ENCODE data around the gene MED12L. TPM values are rescaled to one million over a fixed set of nuclear protein-coding genes. Genes with fewer than 3 reads are reported as not detected.
A peak's percentile ranks its signal among the peaks of the same experiment; 100 is the strongest.

Gene MED12L
- total RNA-seq, 4 donors from 2014 or later: 0.09 to 3.3 (median 0.13) TPM; not detected in 1

DNA sequence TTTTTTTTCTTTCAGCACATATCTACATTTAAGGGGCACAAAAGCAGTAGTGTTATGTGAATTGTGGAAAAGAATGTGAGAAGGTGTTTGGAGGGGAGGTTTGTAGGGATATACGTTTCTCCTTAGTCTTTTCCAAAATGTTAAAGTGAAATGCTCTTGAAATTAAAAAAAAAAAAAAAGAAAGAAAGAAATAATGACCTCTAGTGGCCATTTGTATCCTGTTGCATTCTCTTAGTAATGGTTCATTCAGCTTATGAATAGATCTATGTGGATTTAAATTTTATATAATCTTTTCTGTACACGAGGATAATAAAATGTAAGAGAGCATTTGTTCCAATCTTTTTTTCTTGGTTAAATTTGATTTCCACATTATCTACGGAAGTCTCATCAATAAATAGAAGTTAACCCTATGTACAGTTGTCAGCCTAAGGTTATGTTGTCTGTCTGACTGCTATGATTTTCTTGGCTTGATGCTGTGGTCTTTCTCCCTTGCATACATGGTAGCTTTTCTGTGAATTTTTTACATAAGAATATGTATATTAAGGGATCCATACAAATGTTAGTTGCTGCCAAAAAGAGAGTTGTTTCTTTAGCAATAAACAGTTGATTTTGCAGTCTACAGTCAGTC, 242.2 kb downstream of the MED12L start:
- H3K4me3 ChIP-seq: peak overlapping the region in 1 of 4 donors; percentile 5

DNA sequence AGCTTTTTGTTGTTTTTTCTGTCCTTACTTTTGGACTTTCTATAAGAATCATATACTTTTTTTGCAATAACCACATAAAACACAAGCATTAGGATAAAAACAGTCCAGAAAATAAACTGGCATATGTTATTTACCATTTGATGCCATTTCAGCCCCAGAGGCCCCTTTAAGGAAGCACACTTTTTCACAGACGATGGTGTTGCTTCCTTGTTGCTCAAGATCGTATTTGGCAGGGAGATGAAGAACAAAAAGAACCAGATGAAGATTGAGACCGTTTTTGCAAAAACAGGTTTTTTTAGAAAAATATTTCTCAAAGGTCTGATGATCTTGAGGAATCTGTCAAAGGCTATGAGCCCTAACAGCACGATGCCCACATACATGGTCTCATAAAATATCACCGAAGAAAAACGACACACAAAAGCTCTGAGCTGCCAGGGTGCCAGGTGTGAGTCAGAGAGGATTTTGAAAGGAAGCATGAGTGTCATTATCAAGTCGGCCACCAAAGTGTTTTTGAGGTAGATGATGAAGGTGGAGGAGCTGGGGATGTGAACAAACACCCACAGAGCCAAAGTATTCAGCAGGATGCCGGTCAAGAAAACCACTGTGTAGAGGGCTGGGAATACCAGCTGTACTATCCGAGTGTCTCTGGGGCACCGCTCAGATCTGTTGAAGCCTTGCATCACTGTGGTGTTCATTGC, 243.0 kb downstream of the MED12L start:
- peak overlapping the region in 1 of 4 donors; percentile 25 for H3K27ac ChIP-seq
- no peaks in the 10 kb centered on the region for H3K9me3 ChIP-seq
- H3K27me3 ChIP-seq: no peaks in the 10 kb centered on the region
- TF ChIP-seq, protein P1, sequence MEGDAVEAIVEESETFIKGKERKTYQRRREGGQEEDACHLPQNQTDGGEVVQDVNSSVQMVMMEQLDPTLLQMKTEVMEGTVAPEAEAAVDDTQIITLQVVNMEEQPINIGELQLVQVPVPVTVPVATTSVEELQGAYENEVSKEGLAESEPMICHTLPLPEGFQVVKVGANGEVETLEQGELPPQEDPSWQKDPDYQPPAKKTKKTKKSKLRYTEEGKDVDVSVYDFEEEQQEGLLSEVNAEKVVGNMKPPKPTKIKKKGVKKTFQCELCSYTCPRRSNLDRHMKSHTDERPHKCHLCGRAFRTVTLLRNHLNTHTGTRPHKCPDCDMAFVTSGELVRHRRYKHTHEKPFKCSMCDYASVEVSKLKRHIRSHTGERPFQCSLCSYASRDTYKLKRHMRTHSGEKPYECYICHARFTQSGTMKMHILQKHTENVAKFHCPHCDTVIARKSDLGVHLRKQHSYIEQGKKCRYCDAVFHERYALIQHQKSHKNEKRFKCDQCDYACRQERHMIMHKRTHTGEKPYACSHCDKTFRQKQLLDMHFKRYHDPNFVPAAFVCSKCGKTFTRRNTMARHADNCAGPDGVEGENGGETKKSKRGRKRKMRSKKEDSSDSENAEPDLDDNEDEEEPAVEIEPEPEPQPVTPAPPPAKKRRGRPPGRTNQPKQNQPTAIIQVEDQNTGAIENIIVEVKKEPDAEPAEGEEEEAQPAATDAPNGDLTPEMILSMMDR (IDR thresholded peaks at IDR 0.05): no peak
- no peak for TF ChIP-seq POLR2A (IDR thresholded peaks at IDR 0.05)
- DNase-seq: no peak
- no peaks in the 10 kb centered on the region for H3K4me1 ChIP-seq
- H3K36me3 ChIP-seq: no peaks in the 10 kb centered on the region
- peak overlapping the region in 3 of 4 donors; percentile 2 to 16 (median 5) for H3K4me3 ChIP-seq

More for the DNA sequence above, 242.2 kb downstream of the MED12L start:
- Histone ChIP-seq H3K27ac (no peak overlapping the region), H3K9me3 (no peaks in the 10 kb centered on the region), H3K36me3 (no peaks in the 10 kb centered on the region), H3K27me3 (no peaks in the 10 kb centered on the region), H3K4me1 (no peaks in the 10 kb centered on the region)
- no peak for DNase-seq
- TF ChIP-seq, protein P1 (IDR thresholded peaks at IDR 0.05): peak; percentile 7 to 69 (median 30)
- no peak for TF ChIP-seq POLR2A (IDR thresholded peaks at IDR 0.05)

DNA sequence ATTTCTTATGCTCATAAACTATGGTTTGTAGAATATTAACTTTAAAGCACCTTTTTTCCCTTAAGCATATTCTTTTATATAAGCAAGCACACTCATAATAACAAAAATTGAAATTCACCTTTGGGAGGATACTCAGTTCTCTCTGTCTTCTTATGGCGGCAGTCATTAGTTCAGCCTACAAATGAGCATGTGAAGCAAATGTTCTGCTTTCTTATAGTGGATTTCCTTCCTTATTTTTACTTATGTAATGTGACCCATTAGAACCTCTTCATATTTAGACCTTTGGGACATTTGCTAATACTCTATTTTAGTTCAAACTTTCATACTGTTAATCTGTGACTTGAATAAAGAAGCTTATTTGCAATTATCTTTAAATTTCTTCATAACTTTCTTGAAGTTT, 243.9 kb downstream of the MED12L start, which contains the start of gene P2RY13:
TSS of gene P2RY13 (minus strand) at position 187 of the 400 bp plus-strand sequence. CDS start at position 166, 21 bp downstream.
- H3K27ac ChIP-seq: peak within 1 kb of the TSS in 1 of 4 donors; percentile 25
- H3K27me3 ChIP-seq: no peaks in the 10 kb centered on the region
- DNase-seq: no peak
- no peaks in the 10 kb centered on the region for H3K36me3 ChIP-seq
- no peaks in the 10 kb centered on the region for H3K9me3 ChIP-seq
- no peak for TF ChIP-seq POLR2A (IDR thresholded peaks at IDR 0.05)
- TF ChIP-seq, protein P1 (IDR thresholded peaks at IDR 0.05): no peak
- H3K4me3 ChIP-seq: peak within 1 kb of the TSS in 3 of 4 donors; percentile 2 to 16 (median 5)
- H3K4me1 ChIP-seq: no peaks in the 10 kb centered on the region

DNA sequence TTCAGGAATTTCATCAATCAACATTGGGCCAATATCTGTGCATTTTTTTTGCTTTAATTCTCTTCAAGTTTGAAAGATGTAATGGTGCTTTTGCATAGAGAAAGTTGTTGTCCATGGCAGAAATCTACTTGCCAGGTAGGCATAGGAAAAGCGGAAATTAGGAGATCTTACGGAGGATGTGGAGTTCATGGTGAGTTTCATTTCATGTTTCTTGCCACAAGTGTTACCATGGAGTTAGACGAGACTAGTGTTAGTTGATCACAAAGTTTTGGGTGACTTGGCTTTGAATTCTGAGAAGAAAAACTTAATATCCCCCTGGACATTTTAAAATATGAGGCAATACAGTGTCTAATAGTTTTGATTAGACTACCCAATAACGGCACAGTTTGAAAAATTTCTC, 244.9 kb downstream of the MED12L start:
- DNase-seq: no peak
- no peak for TF ChIP-seq POLR2A (IDR thresholded peaks at IDR 0.05)
- TF ChIP-seq, protein P1 (IDR thresholded peaks at IDR 0.05): no peak
- Histone ChIP-seq H3K36me3 (no peaks in the 10 kb centered on the region), H3K4me3 (no peak overlapping the region), H3K27ac (no peak overlapping the region), H3K9me3 (no peaks in the 10 kb centered on the region), H3K27me3 (no peaks in the 10 kb centered on the region), H3K4me1 (no peaks in the 10 kb centered on the region)

DNA sequence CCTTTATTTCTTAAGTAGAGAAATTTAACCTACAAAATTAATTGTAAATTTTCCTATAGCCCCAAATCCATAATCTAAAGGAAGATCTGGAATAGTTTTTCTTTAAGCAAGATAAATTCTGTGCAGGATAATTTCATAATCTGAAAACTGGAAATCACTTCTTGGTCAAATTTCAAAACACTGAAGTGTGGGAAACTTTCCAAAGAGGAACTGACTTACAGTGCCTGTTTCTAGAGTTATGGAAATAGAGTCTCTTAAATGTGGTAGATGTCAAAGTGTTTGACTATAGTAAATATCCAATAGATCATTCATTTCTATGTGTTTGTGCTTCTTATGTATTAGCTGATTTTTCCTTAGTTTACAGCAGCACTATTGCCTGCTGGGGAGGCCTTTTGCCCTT, 245.4 kb downstream of the MED12L start:
- Histone ChIP-seq H3K27me3 (no peaks in the 10 kb centered on the region), H3K4me1 (no peaks in the 10 kb centered on the region), H3K27ac (no peak overlapping the region), H3K4me3 (no peak overlapping the region), H3K9me3 (no peaks in the 10 kb centered on the region), H3K36me3 (no peaks in the 10 kb centered on the region)
- TF ChIP-seq, protein P1 (IDR thresholded peaks at IDR 0.05): no peak
- TF ChIP-seq POLR2A (IDR thresholded peaks at IDR 0.05): no peak
- no peak for DNase-seq

Measured in Peyer's patch (tissue), 4 donors.